Peyer's patch (tissue), 4 donors: Measurements from ENCODE around the gene DHDH.

Experiments used
- POLR2A ChIP-seq, 2 donors: fragments of 450-650 bp; IDR thresholded peaks; one replicate each; pipeline ENCODE4 v1.5.1; 2017; ENCODE audit warnings: antibody characterized with exemption in 2 of 2, mild to moderate bottlenecking in 2 of 2, moderate library complexity in 2 of 2
- TF ChIP-seq, protein P1 (sequence below), 6 experiments: fragments of 450-650 bp in 4 of 6; fragments of 200-600 bp in 2 of 6; sonication (generic) in 1 of 6; IDR thresholded peaks; one replicate each; pipeline ENCODE4 v1.5.1; 2017 to 2019; ENCODE audit warnings: antibody characterized with exemption in 6 of 6, mild to moderate bottlenecking in 3 of 6, moderate library complexity in 1 of 6

DNA sequence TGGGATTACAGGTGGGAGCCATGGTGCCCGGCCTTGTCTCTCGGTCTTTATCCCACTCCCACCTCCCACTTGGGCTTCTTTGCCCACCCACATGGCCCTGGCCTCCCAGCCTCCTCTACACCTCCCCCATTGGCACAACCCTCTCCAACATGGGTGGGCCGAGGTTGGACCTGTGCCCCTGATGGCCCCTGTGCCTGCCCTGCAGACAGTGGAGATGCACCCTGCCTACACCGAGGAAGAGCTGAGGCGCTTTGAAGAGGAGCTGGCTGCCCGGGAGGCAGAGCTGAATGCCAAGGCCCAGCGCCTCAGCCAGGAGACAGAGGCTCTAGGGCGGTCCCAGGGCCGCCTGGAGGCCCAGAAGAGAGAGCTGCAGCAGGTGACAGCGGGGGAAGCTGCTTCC lies 12.6 kb upstream of the DHDH start:
- TF ChIP-seq, protein P1, sequence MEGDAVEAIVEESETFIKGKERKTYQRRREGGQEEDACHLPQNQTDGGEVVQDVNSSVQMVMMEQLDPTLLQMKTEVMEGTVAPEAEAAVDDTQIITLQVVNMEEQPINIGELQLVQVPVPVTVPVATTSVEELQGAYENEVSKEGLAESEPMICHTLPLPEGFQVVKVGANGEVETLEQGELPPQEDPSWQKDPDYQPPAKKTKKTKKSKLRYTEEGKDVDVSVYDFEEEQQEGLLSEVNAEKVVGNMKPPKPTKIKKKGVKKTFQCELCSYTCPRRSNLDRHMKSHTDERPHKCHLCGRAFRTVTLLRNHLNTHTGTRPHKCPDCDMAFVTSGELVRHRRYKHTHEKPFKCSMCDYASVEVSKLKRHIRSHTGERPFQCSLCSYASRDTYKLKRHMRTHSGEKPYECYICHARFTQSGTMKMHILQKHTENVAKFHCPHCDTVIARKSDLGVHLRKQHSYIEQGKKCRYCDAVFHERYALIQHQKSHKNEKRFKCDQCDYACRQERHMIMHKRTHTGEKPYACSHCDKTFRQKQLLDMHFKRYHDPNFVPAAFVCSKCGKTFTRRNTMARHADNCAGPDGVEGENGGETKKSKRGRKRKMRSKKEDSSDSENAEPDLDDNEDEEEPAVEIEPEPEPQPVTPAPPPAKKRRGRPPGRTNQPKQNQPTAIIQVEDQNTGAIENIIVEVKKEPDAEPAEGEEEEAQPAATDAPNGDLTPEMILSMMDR (IDR thresholded peaks at IDR 0.05) = no peak
- TF ChIP-seq POLR2A (IDR thresholded peaks at IDR 0.05) = no peak
